Measurements from ENCODE around the gene OAS1.

The OAS1 gene

DNA sequence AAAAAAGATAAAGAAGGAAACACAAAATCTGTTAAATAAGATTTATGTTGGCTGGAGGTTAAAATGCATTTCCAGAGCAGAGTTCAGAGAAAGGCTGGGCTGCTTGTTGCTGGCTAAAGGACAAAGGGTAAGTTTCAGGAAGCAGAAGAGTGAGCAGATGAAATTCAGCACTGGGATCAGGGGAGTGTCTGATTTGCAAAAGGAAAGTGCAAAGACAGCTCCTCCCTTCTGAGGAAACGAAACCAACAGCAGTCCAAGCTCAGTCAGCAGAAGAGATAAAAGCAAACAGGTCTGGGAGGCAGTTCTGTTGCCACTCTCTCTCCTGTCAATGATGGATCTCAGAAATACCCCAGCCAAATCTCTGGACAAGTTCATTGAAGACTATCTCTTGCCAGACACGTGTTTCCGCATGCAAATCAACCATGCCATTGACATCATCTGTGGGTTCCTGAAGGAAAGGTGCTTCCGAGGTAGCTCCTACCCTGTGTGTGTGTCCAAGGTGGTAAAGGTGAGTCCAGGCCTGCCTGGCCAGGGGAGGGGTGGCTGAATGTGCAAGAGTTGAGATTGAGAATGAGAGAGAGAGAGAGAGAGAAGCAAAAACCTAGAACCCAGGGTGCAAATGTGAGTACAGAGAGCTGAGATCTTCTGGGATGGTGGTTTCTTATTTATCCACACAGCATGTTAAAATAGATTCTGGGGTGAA lies at the start of gene OAS1:
Gene OAS1, plus strand, starts transcription at position 251 of the 703 bp plus-strand sequence. Its CDS starts 78 bp downstream, at position 329.
- no peak for DNase-seq

- DNase-seq = no peak
Measured at GRCh38 chr12:112859291-112859690, 47.5 kb upstream of the OAS1 start.

- DNase-seq = no peak
Measured at GRCh38 chr12:112860181-112860580, 46.6 kb upstream of the OAS1 start.

GRCh38 chr12:112861284-112861683 lies 45.5 kb upstream of the OAS1 start:
- DNase-seq = no peak

GRCh38 chr12:112862636-112863290 lies 44.0 kb upstream of the OAS1 start:
- no peak for DNase-seq

- DNase-seq = no peak
Measured at GRCh38 chr12:112868459-112869041, 38.2 kb upstream of the OAS1 start.

GRCh38 chr12:112869091-112869490 lies 37.7 kb upstream of the OAS1 start:
- no peak for DNase-seq

DNA sequence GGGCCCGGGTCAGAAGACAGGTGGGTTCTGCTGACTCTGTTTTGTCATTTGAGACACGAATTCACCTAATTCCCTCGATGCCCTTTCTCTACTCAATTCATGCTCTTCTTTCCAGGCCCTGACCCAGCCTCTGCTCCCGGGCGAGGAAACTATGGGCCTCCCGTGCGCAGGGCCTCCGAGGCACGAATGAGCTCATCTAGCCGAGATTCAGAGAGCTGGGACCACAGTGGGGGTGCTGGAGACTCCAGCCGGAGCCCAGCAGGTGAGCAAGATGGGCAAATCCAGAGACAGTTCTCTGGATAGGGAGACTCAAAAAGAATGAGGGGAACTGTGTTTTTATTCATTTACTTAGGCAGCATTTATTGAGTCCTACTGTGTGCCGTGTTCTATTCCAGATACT lies 37.0 kb upstream of the OAS1 start:
- no peak for DNase-seq

- DNase-seq = no peak
Measured at GRCh38 chr12:112870267-112870980, 36.3 kb upstream of the OAS1 start.

DNA sequence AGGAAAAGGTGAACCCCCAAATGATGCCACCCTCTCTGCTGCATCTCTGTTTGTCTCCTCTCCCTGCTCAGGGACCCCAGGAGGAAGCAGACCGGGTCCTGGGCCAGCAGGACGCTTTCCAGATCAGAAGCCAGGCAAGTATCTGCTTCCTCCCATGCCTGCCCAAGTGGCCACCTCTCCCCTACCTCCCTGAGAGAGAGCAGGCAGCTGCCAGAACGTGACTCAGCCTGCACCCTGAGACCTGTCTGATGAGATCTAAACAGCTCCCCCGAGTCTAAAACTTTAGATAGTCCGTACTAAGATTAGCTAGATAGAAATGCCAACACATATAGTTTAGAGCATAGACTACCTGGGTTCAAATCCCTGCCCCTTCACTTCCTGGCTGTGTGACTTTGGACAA lies 31.2 kb upstream of the OAS1 start:
- no peak for DNase-seq

DNA sequence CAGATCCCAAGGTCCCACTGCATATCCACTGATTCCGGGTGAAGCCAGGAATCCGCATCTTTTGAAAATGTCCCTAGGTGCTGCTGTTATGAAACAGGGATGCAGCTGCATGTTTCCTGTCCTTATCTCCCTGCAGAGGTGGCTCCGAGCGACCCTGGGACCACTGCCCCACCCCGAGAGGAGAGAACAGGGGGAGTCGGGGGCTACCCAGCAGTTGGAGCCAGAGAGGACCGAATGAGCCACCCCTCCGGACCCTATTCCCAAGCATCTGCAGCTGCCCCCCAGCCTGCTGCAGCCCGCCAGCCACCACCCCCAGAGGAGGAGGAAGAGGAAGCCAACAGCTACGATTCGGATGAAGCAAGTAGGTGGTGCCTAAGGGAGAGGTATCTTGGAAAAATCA lies 30.3 kb upstream of the OAS1 start:
- DNase-seq = no peak

DNA sequence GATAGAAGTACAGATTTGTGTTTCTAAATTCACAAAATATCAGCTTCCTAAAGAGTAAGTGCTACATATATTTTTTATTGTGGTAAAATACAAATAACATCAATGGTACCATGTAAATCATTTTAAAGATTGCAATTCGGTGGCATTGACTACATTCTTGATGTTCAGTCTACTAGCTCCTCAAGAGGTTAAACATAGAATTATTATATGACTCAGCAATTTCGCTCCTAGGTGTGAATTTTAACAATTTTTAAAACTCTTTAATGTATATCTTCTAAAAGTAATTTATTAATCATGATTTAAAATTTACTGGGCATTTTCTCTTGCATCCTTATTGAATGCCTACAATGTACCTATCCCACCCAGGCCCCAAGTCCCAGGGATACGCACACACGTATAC lies 29.8 kb upstream of the OAS1 start:
- no peak for DNase-seq

- no peak for DNase-seq
Measured at GRCh38 chr12:112878488-112878887, 28.3 kb upstream of the OAS1 start.

DNA sequence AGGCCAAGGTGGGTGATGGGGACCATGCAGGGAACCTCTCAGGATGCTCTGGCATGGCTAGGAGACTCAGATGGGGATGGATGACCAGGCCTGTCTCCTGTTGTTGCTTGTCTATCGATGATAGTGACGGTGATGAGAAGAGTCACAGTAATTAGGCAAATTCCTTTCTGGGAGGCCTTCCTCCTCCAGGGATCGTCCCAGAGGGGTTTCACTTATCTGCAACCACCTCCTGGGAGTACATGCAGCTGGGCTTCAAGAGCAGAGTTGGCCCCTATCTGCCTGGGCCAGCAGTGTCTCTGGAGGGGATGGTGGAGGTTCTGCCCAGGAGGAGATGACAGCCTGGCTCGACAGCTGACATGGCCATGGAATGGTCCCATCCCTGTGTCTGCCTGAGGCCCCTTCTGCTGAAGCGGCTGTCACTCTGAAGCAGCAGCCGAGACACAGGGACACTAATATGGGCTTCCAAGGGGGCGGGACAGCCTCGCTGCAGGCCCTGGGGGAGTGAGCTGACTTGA lies 27.5 kb upstream of the OAS1 start:
- DNase-seq = no peak

GRCh38 chr12:112881602-112882001 lies 25.2 kb upstream of the OAS1 start:
- DNase-seq = no peak

GRCh38 chr12:112885236-112885635 lies 21.5 kb upstream of the OAS1 start:
- DNase-seq = no peak

DNA sequence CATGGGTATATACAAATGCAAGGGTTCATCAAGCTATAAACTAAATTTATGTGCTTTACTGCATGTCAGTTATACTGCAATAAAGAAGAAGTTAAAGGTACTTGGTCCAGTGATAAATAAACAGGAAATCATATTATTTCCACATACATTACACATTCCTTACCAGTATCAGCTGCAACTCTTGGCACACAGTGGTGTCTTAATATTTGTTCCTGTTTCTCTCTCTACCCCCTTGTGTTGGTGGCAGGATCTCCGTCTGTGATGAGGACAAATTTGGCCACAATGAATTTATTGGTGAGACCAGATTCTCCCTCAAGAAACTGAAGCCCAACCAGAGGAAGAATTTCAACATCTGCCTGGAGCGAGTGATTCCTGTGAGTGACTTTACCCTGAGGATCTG lies 19.2 kb upstream of the OAS1 start:
- no peak for DNase-seq

- DNase-seq = no peak
Measured at GRCh38 chr12:112891093-112892024, 15.4 kb upstream of the OAS1 start.

- DNase-seq = no peak
Measured at GRCh38 chr12:112892856-112893255, 13.9 kb upstream of the OAS1 start.

DNA sequence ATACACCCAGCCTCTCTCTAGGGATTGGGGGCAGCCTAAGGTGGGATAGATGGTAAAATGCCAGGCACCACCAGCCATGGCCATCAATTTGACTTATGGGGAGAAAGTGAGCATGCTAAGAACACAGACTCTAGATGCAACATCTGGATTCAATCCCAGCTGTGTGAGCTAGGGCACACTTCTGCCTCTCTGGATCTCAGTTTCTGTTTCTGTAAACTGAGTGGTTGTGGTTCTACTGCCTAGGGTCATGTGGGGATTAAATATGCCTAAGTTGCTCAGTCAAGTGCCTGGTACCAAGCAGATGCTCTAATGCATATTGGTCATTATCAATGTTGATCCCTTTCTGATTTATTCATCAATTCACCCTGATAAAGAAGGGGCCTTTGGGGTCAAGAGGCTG lies 12.6 kb upstream of the OAS1 start:
- DNase-seq = no peak

- no peak for DNase-seq
Measured at GRCh38 chr12:112898380-112898779, 8.4 kb upstream of the OAS1 start.

Measured in NK-92 treated with Interleukin-12 subunit alpha and Interleukin-12 subunit beta, amount 100 ng/mL, for 24 hours (cell line).